ENCODE results near the gene KYAT1. TPM values are rescaled to one million over a fixed set of nuclear protein-coding genes. Genes with fewer than 3 reads are reported as not detected.

KYAT1 gene
- total RNA-seq, 1 donor from 2014 or later: 10.1 TPM

GRCh38 chr9:128819716-128820664, 61.8 kb downstream of the KYAT1 start:
- Histone ChIP-seq H3K4me3 (ENCODE audit: insufficient read depth, low read depth, low read length) (no peak overlapping the region), H3K36me3 (ENCODE audit: insufficient read depth, low read length) (peaks cover 7% of the 10 kb centered on the region), H3K9ac (ENCODE audit: low read length) (no peak overlapping the region), H2AFZ (ENCODE audit: low read depth, low read length) (no peak overlapping the region), H3K9me3 (ENCODE audit: insufficient read depth, low read depth, low read length) (no peaks in the 10 kb centered on the region), H3K4me2 (ENCODE audit: low read length) (peak overlapping the region; percentile 40), H3K4me1 (ENCODE audit: insufficient read depth, low read length) (peaks cover 8% of the 10 kb centered on the region), H3K27ac (ENCODE audit: low read depth, low read length) (no peak overlapping the region), H3K79me2 (ENCODE audit: insufficient read depth, low read length) (peaks cover 3% of the 10 kb centered on the region), H4K20me1 (ENCODE audit: insufficient read depth, low read length) (peaks cover 30% of the 10 kb centered on the region), H3K27me3 (ENCODE audit: insufficient read depth, low read length) (no peaks in the 10 kb centered on the region)
- Mint-ChIP-seq H3K9me3 (ENCODE audit: unreplicated experiment) (no peaks in the 10 kb centered on the region), H3K4me1 (ENCODE audit: low read depth, unreplicated experiment) (peaks cover 2% of the 10 kb centered on the region), H3K36me3 (ENCODE audit: low read depth, unreplicated experiment) (peaks cover 4% of the 10 kb centered on the region), H3K4me3 (ENCODE audit: unreplicated experiment) (peak overlapping the region; percentile 89), H3K27ac (ENCODE audit: unreplicated experiment) (no peak overlapping the region), H3K27me3 (ENCODE audit: low read depth, unreplicated experiment) (no peaks in the 10 kb centered on the region)
- DNase-seq (ENCODE audit: low read depth): no peak
- no peak for FAIRE-seq
- TF ChIP-seq CTCF (IDR thresholded peaks at IDR 0.05; ENCODE audit: insufficient read depth, low read depth, low read length): no peak
- no peak for TF ChIP-seq EZH2 (IDR thresholded peaks at IDR 0.05; ENCODE audit: insufficient read depth, low read length)

GRCh38 chr9:128818839-128819715, 62.7 kb downstream of the KYAT1 start:
- Mint-ChIP-seq H3K9me3 (ENCODE audit: unreplicated experiment) (no peaks in the 10 kb centered on the region), H3K27me3 (ENCODE audit: low read depth, unreplicated experiment) (no peaks in the 10 kb centered on the region), H3K27ac (ENCODE audit: unreplicated experiment) (peak overlapping the region; percentile 77), H3K4me3 (ENCODE audit: unreplicated experiment) (peak overlapping the region; percentile 89), H3K4me1 (ENCODE audit: low read depth, unreplicated experiment) (peaks cover 2% of the 10 kb centered on the region), H3K36me3 (ENCODE audit: low read depth, unreplicated experiment) (peaks cover 4% of the 10 kb centered on the region)
- FAIRE-seq (no peak), DNase-seq (ENCODE audit: low read depth) (no peak)
- Histone ChIP-seq H3K9ac (ENCODE audit: low read length) (peak overlapping the region; percentile 71), H3K36me3 (ENCODE audit: insufficient read depth, low read length) (peaks cover 7% of the 10 kb centered on the region), H3K4me3 (ENCODE audit: insufficient read depth, low read depth, low read length) (peak overlapping the region; percentile 72), H3K4me1 (ENCODE audit: insufficient read depth, low read length) (peaks cover 8% of the 10 kb centered on the region), H3K4me2 (ENCODE audit: low read length) (peak overlapping the region; percentile 86), H3K9me3 (ENCODE audit: insufficient read depth, low read depth, low read length) (no peaks in the 10 kb centered on the region), H4K20me1 (ENCODE audit: insufficient read depth, low read length) (peaks cover 30% of the 10 kb centered on the region), H2AFZ (ENCODE audit: low read depth, low read length) (peak overlapping the region; percentile 75), H3K79me2 (ENCODE audit: insufficient read depth, low read length) (peaks cover 3% of the 10 kb centered on the region), H3K27me3 (ENCODE audit: insufficient read depth, low read length) (no peaks in the 10 kb centered on the region), H3K27ac (ENCODE audit: low read depth, low read length) (peak overlapping the region; percentile 6)
- TF ChIP-seq EZH2 (IDR thresholded peaks at IDR 0.05; ENCODE audit: insufficient read depth, low read length): no peak
- no peak for TF ChIP-seq CTCF (IDR thresholded peaks at IDR 0.05; ENCODE audit: insufficient read depth, low read depth, low read length)
